Measurements from ENCODE around the gene ABHD17C.

Gene ABHD17C

GRCh38 chr15:80674245-80674614 is 20.9 kb upstream of the ABHD17C start:
- no peak overlapping the region for H3K4me3 ChIP-seq (ENCODE audit: low read depth, low read length)
- TF ChIP-seq CTCF (IDR thresholded peaks at IDR 0.05; ENCODE audit: low read depth, low read length) = no peak

- no peak for TF ChIP-seq CTCF (IDR thresholded peaks at IDR 0.05; ENCODE audit: low read depth, low read length)
- H3K4me3 ChIP-seq (ENCODE audit: low read depth, low read length) = no peak overlapping the region
Measured at GRCh38 chr15:80677041-80677440, 18.1 kb upstream of the ABHD17C start.

- TF ChIP-seq CTCF (IDR thresholded peaks at IDR 0.05; ENCODE audit: low read depth, low read length) = no peak
- no peak overlapping the region for H3K4me3 ChIP-seq (ENCODE audit: low read depth, low read length)
Measured at GRCh38 chr15:80679167-80679803, 15.8 kb upstream of the ABHD17C start.

GRCh38 chr15:80679804-80680175 is 15.3 kb upstream of the ABHD17C start:
- no peak for TF ChIP-seq CTCF (IDR thresholded peaks at IDR 0.05; ENCODE audit: low read depth, low read length)
- no peak overlapping the region for H3K4me3 ChIP-seq (ENCODE audit: low read depth, low read length)

- TF ChIP-seq CTCF (IDR thresholded peaks at IDR 0.05; ENCODE audit: low read depth, low read length) = no peak
- H3K4me3 ChIP-seq (ENCODE audit: low read depth, low read length) = no peak overlapping the region
Measured at GRCh38 chr15:80682201-80682600, 12.9 kb upstream of the ABHD17C start.

- no peak overlapping the region for H3K4me3 ChIP-seq (ENCODE audit: low read depth, low read length)
Measured at GRCh38 chr15:80684697-80685096, 10.4 kb upstream of the ABHD17C start.

GRCh38 chr15:80685628-80686027 is 9.5 kb upstream of the ABHD17C start:
- TF ChIP-seq CTCF (IDR thresholded peaks at IDR 0.05; ENCODE audit: low read depth, low read length) = no peak
- no peak overlapping the region for H3K4me3 ChIP-seq (ENCODE audit: low read depth, low read length)

More at GRCh38 chr15:80684697-80685096, 10.4 kb upstream of the ABHD17C start:
- no peak for TF ChIP-seq CTCF (IDR thresholded peaks at IDR 0.05; ENCODE audit: low read depth, low read length)
